DMS153 (cell line): ENCODE data around the gene ZNF503.

Experiments used
- DNase-seq: peaks from one replicate; lab custom pipeline; 2025; lab: John Stamatoyannopoulos, UW

The ZNF503 gene, protein sequence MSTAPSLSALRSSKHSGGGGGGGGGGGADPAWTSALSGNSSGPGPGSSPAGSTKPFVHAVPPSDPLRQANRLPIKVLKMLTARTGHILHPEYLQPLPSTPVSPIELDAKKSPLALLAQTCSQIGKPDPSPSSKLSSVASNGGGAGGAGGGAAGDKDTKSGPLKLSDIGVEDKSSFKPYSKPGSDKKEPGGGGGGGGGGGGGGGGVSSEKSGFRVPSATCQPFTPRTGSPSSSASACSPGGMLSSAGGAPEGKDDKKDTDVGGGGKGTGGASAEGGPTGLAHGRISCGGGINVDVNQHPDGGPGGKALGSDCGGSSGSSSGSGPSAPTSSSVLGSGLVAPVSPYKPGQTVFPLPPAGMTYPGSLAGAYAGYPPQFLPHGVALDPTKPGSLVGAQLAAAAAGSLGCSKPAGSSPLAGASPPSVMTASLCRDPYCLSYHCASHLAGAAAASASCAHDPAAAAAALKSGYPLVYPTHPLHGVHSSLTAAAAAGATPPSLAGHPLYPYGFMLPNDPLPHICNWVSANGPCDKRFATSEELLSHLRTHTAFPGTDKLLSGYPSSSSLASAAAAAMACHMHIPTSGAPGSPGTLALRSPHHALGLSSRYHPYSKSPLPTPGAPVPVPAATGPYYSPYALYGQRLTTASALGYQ

GRCh38 chr10:75401569-75402485 lies at the start of gene ZNF503:
Gene ZNF503, minus strand, starts transcription at chr10:75401764. Its CDS starts 345 bp downstream, at chr10:75401419.
- peak; percentile 98 for DNase-seq

GRCh38 chr10:75450644-75451640 lies 49.4 kb upstream of the ZNF503 start:
- DNase-seq = no peak

- no peak for DNase-seq
These were observed 48.5 kb upstream of the ZNF503 start for GRCh38 chr10:75450075-75450445.

DNA sequence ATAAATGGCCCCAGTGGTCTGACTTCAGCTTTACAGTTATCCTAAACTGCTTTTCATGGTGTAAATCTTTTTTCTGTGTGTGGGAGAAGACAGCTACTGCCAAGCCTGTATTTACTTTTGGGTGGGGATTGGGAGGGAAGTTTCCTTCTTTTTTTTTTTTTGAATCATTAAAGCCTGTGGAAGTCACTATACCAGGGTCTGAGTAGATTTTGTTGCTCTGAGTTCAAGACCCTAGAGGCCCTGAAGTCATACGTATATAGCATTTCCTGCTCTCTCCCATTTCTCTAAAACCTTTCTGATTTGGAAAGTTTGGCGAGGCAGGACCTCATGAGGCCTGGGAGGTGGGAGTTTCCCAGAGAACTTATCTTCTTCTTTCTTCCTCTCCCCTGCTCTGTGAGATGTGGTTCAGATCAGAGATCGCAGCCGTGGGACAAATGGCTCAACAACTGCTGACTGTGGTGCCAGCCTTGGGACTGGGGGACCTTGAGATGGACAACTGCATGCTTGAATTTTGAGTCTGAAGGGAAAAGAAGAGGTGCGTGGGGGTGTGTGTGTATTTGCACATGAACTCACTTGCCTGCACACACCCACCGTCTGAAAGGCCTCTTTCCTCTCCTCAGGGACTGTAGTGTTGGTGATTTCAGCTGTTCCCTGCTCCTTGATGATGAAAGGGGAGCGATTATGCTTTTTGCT lies 48.0 kb upstream of the ZNF503 start:
- no peak for DNase-seq

DNA sequence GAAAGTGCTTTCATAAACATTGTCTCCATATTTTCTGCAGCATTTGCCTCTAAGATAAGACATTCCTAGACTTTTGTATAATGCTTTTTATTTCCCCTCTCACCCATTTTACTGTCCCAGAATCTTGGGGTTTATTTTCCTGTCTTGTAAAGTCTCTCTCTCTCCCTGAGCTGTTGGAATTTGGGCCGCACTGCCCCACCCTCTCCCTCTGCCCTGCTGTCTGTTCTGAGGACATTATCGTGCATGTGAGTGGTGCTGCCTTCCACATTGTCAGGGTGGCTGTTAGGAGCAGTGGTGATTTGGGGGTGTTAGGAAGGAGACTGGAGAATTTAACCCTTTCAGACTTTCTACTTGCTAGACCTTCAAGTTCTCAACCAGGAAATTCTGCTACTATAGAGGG lies 46.6 kb upstream of the ZNF503 start:
- DNase-seq = no peak

DNA sequence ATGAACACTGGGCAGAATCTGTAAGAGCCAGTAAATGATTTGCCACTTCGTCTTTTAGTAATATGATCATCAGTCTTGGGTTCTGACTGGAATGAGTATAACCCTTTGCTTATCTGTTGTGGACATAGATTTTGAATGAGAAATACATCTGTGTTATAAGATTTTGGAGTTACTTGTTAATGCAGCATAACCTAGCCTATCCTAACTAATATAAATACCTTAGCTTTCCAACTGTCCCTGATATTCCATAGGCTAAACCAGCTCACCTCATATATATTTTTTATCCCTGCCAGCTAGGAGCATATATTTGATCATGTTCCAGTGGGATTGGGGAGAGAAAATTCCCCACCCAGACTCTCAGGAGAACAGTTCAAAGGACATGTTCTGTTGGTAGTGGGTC lies 44.9 kb upstream of the ZNF503 start:
- no peak for DNase-seq

DNA sequence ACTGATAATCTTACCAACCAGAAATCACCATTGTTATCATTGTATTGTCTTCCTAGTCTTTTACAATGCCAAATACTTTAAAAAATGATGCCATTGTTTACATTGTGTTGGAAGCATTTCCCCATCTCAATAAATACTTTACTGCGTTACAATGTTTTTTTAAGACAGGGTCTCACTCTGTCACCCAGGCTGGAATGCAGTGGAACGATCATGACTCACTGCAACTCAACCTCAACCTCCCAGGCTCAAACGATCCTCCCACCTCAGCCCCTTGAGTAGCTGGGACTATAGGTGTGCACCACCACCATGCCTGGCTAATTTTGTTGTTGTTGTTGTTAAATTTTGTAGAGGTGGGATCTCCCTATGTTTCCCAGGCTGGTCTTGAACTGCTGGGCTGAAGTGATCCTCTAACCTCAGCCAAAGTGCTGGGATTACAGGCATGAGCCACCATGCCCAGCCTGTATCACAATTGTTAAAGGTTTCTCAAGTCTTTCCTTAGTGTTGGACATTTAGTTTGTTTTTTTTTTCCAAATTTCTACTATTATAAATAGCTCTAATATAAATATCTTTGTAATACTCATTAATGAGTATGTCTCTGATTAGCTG lies 43.3 kb upstream of the ZNF503 start:
- no peak for DNase-seq

GRCh38 chr10:75443362-75443761 lies 41.8 kb upstream of the ZNF503 start:
- DNase-seq = no peak

DNA sequence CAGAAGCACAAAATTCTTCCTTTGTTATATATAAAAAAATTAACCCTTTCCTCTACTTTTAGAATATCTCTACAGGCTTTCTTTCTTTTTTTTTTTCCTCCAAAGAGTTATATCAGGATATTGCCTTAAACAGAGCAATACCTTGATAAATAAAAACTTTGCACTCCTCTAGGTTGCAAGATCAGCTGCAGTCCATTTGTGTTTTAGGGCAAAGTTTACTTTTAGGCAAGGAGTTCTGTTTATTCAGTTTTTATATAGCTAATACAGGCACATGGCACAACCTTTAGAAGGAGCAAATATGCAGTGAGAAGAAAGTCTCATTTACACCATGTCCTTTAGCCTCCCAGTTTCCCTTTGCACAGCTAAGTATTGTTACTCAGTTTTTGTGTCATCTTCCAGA lies 40.1 kb upstream of the ZNF503 start:
- DNase-seq = no peak

- no peak for DNase-seq
These were observed 39.6 kb upstream of the ZNF503 start for GRCh38 chr10:75441196-75441595.

GRCh38 chr10:75440271-75440793 lies 38.8 kb upstream of the ZNF503 start:
- no peak for DNase-seq

DNA sequence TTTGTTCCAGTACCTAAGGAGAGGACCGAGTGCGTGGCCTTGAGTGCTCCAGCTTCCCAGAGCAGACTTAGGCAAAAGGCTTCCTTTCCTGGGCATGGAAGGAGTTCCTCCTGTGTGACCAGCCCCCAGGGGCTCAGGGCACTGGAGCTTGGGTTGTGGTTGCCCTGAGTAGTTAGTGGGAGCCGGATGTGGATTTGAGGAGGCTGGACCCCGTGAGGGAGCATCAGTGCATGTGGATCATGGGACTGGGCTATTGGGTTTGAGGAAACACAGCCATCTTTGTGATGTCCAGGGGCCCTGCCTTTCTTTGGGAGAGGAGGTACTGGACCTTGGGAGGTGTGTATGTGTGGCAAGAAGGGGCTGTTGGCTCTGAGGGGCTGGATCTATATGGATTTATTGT lies 38.2 kb upstream of the ZNF503 start:
- DNase-seq = no peak

DNA sequence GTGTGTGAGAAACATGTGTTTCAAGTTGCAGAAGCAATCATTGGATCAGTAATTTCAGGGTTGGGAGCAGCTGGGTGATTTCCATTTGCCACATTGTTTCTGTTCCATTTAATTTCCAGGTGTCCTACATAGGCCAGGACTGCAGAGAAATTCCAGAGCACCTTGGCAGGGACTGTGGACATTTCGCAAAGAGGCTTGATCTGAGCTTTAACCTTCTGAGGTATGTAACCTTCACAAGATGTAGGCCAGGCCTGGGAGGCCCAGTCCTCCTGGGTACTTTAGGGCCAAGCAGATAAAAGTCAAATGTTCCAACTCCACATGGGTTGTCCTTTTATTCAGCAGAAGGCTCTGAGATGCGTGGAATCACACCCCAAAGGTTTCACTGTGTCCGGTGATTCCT lies 36.7 kb upstream of the ZNF503 start:
- DNase-seq = no peak

GRCh38 chr10:75437693-75438092 lies 36.1 kb upstream of the ZNF503 start:
- DNase-seq = no peak

GRCh38 chr10:75436896-75437295 lies 35.3 kb upstream of the ZNF503 start:
- no peak for DNase-seq

GRCh38 chr10:75435291-75435690 lies 33.7 kb upstream of the ZNF503 start:
- DNase-seq = no peak

GRCh38 chr10:75434291-75434690 lies 32.7 kb upstream of the ZNF503 start:
- DNase-seq = no peak

DNA sequence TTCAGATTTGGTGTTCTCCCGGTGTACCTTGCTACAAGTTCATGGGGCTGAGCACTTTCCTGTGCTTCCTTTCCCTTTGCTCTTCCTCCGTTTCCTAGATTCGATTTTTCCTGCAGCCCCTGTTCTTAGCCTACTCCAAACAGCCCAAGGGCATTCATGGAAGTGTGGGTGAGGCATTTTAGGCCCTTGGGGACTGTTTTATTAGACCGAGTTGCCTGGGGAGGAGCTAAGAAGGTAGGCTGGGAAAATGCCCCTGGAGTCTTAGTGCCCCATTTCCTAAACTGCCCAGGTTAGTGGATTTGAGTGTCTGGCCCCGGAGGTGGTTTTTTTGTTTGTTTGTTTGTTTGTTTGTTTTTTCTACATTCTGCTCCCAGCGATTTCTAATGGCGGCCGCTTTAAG lies 31.7 kb upstream of the ZNF503 start:
- DNase-seq = no peak

GRCh38 chr10:75432763-75433162 lies 31.2 kb upstream of the ZNF503 start:
- DNase-seq = no peak

DNA sequence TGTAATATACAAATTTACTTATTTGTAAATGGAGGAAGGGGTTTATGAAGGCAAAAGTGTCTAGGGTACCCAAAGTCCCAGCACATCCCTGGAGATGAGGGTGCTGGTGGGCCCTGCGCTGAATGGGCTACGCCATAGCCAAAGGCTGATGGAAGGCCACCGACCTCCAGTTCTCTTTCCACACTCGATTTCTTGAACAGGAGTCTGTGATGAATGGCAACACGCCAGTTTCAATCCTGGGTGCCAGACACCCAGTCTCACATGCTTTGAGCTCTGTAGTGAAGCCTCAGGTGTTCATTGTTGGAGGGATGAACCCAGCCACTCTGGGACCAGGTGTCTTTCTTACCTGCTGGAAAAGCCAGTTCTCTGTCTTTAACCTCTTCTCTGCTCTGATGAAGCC lies 30.6 kb upstream of the ZNF503 start:
- peak; percentile 40 for DNase-seq
